Tibial artery (tissue), 4 donors: ENCODE data around the gene STH.

Experiments
- DNase-seq, 2 donors: peaks; one replicate each; pipeline ENCODE4 v3.0.0-alpha.2; 2019
- H3K27ac ChIP-seq, 2 donors: fragments of 200-600 bp; sonication (generic) in 1 of 2; 1 replicate in 1 of 2; 2 replicates in 1 of 2; pipeline ENCODE4 v1.5.1; 2018 to 2019; ENCODE audit warnings: mild to moderate bottlenecking in 1 of 2
- H3K27me3 ChIP-seq, 2 donors: fragments of 200-600 bp; sonication (generic) in 1 of 2; one replicate each; pipeline versions ENCODE4 v1.5.1 to v1.6.0; 2016 to 2019
- H3K36me3 ChIP-seq, 3 donors: fragments of 200-600 bp; sonication (generic) in 2 of 3; one replicate each; pipeline ENCODE4 v1.5.1; 2016 to 2019; ENCODE audit warnings: mild to moderate bottlenecking in 2 of 3
- H3K4me1 ChIP-seq, 4 donors: fragments of 200-600 bp; sonication (generic) in 2 of 4; 1 replicate in 3 of 4; 2 replicates in 1 of 4; pipeline ENCODE4 v1.5.1; 2016 to 2019
- H3K4me3 ChIP-seq, 2 donors: fragments of 200-600 bp; sonication (generic) in 1 of 2; 1 replicate in 1 of 2; 2 replicates in 1 of 2; pipeline ENCODE4 v1.5.1; 2018 to 2019; ENCODE audit warnings: mild to moderate bottlenecking in 2 of 2
- H3K9me3 ChIP-seq, 3 donors: fragments of 200-600 bp; sonication (generic) in 1 of 3; one replicate each; pipeline ENCODE4 v1.5.1; 2016 to 2019
- intact Hi-C: fragments of 100-400 bp; cut with DNase I; formaldehyde crosslinking; loops from one replicate; pipeline ENCODE4 v1.15.0; 2023; ENCODE audit warnings: low total_unique reads
- TF ChIP-seq, protein P1 (sequence below), 2 experiments: fragments of 200-600 bp in 1 of 2; fragments of 450-650 bp in 1 of 2; IDR thresholded peaks; one replicate each; pipeline ENCODE4 v1.5.1; 2017 to 2019; ENCODE audit warnings: antibody characterized with exemption in 2 of 2, mild to moderate bottlenecking in 1 of 2, moderate library complexity in 1 of 2

The STH gene

GRCh38 chr17:45976755-45977505 is 22.1 kb upstream of the STH start:
- no peaks in the 10 kb centered on the region for H3K36me3 ChIP-seq
- H3K27me3 ChIP-seq: no peaks in the 10 kb centered on the region
- H3K27ac ChIP-seq: no peak overlapping the region
- intact Hi-C loops: no loop called here
- H3K4me3 ChIP-seq: no peak overlapping the region
- DNase-seq: no peak
- TF ChIP-seq, protein P1, sequence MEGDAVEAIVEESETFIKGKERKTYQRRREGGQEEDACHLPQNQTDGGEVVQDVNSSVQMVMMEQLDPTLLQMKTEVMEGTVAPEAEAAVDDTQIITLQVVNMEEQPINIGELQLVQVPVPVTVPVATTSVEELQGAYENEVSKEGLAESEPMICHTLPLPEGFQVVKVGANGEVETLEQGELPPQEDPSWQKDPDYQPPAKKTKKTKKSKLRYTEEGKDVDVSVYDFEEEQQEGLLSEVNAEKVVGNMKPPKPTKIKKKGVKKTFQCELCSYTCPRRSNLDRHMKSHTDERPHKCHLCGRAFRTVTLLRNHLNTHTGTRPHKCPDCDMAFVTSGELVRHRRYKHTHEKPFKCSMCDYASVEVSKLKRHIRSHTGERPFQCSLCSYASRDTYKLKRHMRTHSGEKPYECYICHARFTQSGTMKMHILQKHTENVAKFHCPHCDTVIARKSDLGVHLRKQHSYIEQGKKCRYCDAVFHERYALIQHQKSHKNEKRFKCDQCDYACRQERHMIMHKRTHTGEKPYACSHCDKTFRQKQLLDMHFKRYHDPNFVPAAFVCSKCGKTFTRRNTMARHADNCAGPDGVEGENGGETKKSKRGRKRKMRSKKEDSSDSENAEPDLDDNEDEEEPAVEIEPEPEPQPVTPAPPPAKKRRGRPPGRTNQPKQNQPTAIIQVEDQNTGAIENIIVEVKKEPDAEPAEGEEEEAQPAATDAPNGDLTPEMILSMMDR (IDR thresholded peaks at IDR 0.05): no peak
- H3K9me3 ChIP-seq: no peaks in the 10 kb centered on the region
- H3K4me1 ChIP-seq: no peaks in the 10 kb centered on the region

DNA sequence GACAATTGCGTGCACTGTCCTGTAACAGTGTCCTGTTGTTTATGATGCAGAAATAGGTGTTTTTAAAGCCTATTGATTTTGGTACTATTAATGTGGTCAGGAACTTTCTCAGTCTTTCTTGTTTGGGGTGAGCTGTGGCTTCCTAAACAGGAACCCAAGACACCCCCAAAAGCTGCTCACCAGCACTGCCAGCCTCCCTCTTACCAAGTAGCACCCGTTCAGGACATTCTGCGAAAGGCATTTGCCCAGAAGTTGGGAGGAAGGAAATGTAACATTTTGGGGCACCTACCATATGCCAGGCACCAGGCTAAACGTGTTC is 21.6 kb upstream of the STH start:
- TF ChIP-seq, protein P1 (IDR thresholded peaks at IDR 0.05): no peak
- no peak overlapping the region for H3K27ac ChIP-seq
- no peak for DNase-seq

GRCh38 chr17:45977976-45978626 is 20.9 kb upstream of the STH start:
- H3K36me3 ChIP-seq: no peaks in the 10 kb centered on the region
- no peaks in the 10 kb centered on the region for H3K4me1 ChIP-seq
- no peak overlapping the region for H3K4me3 ChIP-seq
- H3K27me3 ChIP-seq: no peaks in the 10 kb centered on the region
- no peak for DNase-seq
- H3K9me3 ChIP-seq: no peaks in the 10 kb centered on the region
- intact Hi-C loops: no loop called here
- no peak overlapping the region for H3K27ac ChIP-seq
- TF ChIP-seq, protein P1 (IDR thresholded peaks at IDR 0.05): no peak

More for the DNA sequence above, 21.6 kb upstream of the STH start:
- Histone ChIP-seq H3K9me3 (no peaks in the 10 kb centered on the region), H3K36me3 (no peaks in the 10 kb centered on the region), H3K27me3 (no peaks in the 10 kb centered on the region), H3K4me1 (no peaks in the 10 kb centered on the region), H3K4me3 (no peak overlapping the region)
- intact Hi-C loops: no loop called here

GRCh38 chr17:45979137-45979536 is 19.9 kb upstream of the STH start:
- intact Hi-C loops: no loop called here
- H3K36me3 ChIP-seq: no peaks in the 10 kb centered on the region

GRCh38 chr17:45980855-45981254 is 18.2 kb upstream of the STH start:
- Histone ChIP-seq H3K4me3 (no peak overlapping the region), H3K4me1 (no peaks in the 10 kb centered on the region), H3K36me3 (no peaks in the 10 kb centered on the region), H3K27ac (no peak overlapping the region), H3K9me3 (no peaks in the 10 kb centered on the region), H3K27me3 (peaks cover 0 to 8% of the 10 kb centered on the region in 2 donors)
- intact Hi-C loops: no loop called here
- TF ChIP-seq, protein P1 (IDR thresholded peaks at IDR 0.05): no peak
- no peak for DNase-seq

More at GRCh38 chr17:45979137-45979536, 19.9 kb upstream of the STH start:
- no peak overlapping the region for H3K4me3 ChIP-seq
- TF ChIP-seq, protein P1 (IDR thresholded peaks at IDR 0.05): no peak
- H3K4me1 ChIP-seq: no peaks in the 10 kb centered on the region
- H3K27ac ChIP-seq: no peak overlapping the region
- no peak for DNase-seq
- H3K27me3 ChIP-seq: peaks cover 0 to 5% of the 10 kb centered on the region in 2 donors
- no peaks in the 10 kb centered on the region for H3K9me3 ChIP-seq
